ENCODE measurements around the gene TENM4.
A peak's percentile ranks its signal among the peaks of the same experiment; 100 is the strongest.

The TENM4 gene

GRCh38 chr11:79066456-79067351 lies 374.1 kb downstream of the TENM4 start:
- no peak for TF ChIP-seq TOX (CRISPR knock-in tag; IDR thresholded peaks at IDR 0.05; ENCODE audit: borderline replicate concordance)
- no peak for TF ChIP-seq CSRNP3 (CRISPR knock-in tag; IDR thresholded peaks at IDR 0.05)
- no peak for TF ChIP-seq ZFP30 (CRISPR knock-in tag; IDR thresholded peaks at IDR 0.05)
- TF ChIP-seq POU6F1 (CRISPR knock-in tag; IDR thresholded peaks at IDR 0.05; ENCODE audit: borderline replicate concordance, low read depth): no peak
- no peak for TF ChIP-seq ZNF565 (CRISPR knock-in tag; conservative IDR thresholded peaks at IDR 0.05; ENCODE audit: low read depth)
- no peak for TF ChIP-seq OSR1 (CRISPR knock-in tag; IDR thresholded peaks at IDR 0.05)
- TF ChIP-seq GLIS3 (CRISPR knock-in tag; IDR thresholded peaks at IDR 0.05): no peak
- TF ChIP-seq ESRRG (CRISPR knock-in tag; IDR thresholded peaks at IDR 0.05): no peak
- TF ChIP-seq ZNF8 (CRISPR knock-in tag; IDR thresholded peaks at IDR 0.05): no peak
- TF ChIP-seq ZC3H10 (CRISPR knock-in tag; IDR thresholded peaks at IDR 0.05): no peak
- TF ChIP-seq CSDC2 (CRISPR knock-in tag; IDR thresholded peaks at IDR 0.05): no peak
- no peak for TF ChIP-seq PPARA (CRISPR knock-in tag; IDR thresholded peaks at IDR 0.05; ENCODE audit: borderline replicate concordance)
- peak; percentile 58 for ATAC-seq

GRCh38 chr11:79062814-79063762 lies 377.7 kb downstream of the TENM4 start:
- ATAC-seq: peak; percentile 84
- TF ChIP-seq RARB (CRISPR knock-in tag; IDR thresholded peaks at IDR 0.05) (no peak), ZNF70 (CRISPR knock-in tag; IDR thresholded peaks at IDR 0.05) (no peak), BACH2 (CRISPR knock-in tag; IDR thresholded peaks at IDR 0.05; ENCODE audit: borderline replicate concordance) (no peak), CSDC2 (CRISPR knock-in tag; IDR thresholded peaks at IDR 0.05) (no peak), OSR1 (CRISPR knock-in tag; IDR thresholded peaks at IDR 0.05) (no peak), GLIS3 (CRISPR knock-in tag; IDR thresholded peaks at IDR 0.05) (no peak), POU6F1 (CRISPR knock-in tag; IDR thresholded peaks at IDR 0.05; ENCODE audit: borderline replicate concordance, low read depth) (no peak), TSHZ2 (CRISPR knock-in tag; IDR thresholded peaks at IDR 0.05) (no peak), ZNF8 (CRISPR knock-in tag; IDR thresholded peaks at IDR 0.05) (no peak), ESRRG (CRISPR knock-in tag; IDR thresholded peaks at IDR 0.05) (no peak)

GRCh38 chr11:79060081-79060953 lies 380.5 kb downstream of the TENM4 start:
- peak; percentile 14; the same call in 2 of the 3 replicates for ATAC-seq
- TF ChIP-seq ESRRG (CRISPR knock-in tag; IDR thresholded peaks at IDR 0.05) (no peak), TCF4 (CRISPR knock-in tag; IDR thresholded peaks at IDR 0.05; ENCODE audit: borderline replicate concordance) (peak; percentile 18; the same call in 1 of the 2 replicates)
